Measurements from ENCODE around the gene DUSP10.

- TF ChIP-seq CTCF (IDR thresholded peaks at IDR 0.05 in 4 of 5, conservative IDR thresholded peaks at IDR 0.05 in 1 of 5) (no peak), POLR2A (IDR thresholded peaks at IDR 0.05) (no peak)
These were observed 26.7 kb upstream of the DUSP10 start for GRCh38 chr1:221768444-221769066.
